HK-2 (cell line): Measurements from ENCODE around the gene SMARCA1.

ENCODE experiments used
- DNase-seq: peaks from one replicate; pipeline ENCODE4 v3.0.0-alpha.2; 2018; ENCODE audit not compliant: unreplicated experiment

The SMARCA1 gene

DNA sequence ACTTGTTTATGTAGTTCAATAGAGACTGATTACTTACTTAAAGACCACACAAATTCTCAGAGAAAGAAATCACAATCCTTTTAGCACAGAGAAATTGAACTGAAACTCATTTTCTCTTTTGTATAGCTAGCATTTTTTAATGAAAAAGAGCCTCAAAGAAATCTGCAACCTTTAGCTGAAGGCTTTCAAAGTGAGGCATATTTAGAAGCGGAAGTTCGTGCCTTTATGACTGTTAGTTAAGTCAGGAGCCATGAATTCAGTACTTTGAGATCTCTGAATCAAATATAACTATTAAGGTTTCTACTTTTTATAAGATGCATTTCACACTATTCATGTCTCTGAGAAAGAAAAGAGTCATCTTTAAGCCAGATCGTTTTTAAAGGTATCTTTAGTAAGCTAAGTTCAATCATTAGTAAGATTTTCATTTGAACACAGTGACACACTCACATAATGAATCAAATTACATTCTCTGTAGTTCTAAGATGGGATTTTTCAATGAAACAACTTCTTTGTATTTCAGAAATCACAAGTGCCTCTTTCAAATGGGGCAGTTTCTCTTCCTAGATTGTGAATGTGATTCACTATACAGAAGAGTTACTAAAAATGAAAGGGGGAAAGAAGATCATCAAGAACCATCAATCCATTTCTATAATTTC is 61.4 kb downstream of the SMARCA1 start:
- DNase-seq, result no peak

DNA sequence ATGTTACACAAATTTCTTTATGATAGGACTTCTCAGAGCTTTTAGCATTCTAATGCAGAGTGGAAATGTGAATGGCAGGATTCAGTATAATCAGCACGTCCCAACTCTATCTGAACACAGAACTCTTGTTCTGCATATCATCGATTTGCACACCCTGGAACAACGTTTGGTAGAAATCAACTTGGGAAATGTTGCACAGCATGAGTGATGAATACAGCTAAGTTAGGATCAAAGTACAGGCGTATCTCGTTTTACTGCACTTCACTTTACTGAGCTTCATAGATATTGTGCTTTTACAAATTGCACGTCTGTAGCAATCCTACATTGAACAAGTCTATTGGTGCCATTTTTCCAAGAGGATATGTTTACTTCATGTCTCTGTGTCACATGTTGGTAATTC is 70.8 kb downstream of the SMARCA1 start:
- DNase-seq, result no peak

- no peak for DNase-seq
Measured at GRCh38 chrX:129450123-129450522, 73.2 kb downstream of the SMARCA1 start.

- DNase-seq, result no peak
Measured at GRCh38 chrX:129449148-129449547, 74.1 kb downstream of the SMARCA1 start.

- DNase-seq, result no peak
Measured at GRCh38 chrX:129445436-129445835, 77.9 kb downstream of the SMARCA1 start.

DNA sequence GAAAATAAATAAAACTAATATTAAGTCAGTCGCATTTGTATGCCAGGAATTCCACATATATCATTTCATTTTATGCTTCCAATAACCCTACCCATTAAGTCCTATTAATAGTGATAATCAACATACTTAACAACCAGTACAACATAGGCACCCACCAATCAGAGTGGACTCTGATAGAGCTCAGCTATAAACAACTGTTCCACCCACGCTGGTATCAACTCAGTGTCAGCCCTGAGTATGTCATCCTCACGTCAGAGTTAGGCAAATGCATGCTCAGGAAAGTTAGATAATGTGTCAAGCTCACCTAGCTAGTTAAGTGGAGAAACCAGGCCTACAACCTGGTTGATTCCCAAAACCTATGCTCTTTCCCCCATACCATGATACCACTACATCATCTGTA is 89.3 kb downstream of the SMARCA1 start:
- DNase-seq, result no peak

DNA sequence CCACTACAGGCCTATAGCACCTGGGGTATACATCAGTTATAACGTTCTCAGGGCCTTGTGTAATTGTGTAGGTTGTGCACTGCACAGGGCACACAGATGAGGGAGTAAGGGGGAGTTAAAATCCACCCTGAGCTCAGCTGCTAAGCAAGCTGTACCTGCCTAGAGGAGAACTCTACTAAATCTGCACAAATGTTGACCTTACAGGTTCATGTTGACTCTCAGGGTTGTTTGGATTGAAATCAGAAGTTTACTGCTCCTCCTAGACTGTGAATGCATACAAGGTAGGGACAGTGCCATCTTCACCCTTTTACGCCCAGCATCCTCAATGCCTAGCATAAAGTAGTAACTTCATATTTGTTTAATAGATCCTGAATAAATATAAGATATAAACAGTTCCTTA is 89.8 kb downstream of the SMARCA1 start:
- no peak for DNase-seq

GRCh38 chrX:129427267-129427666 is 96.0 kb downstream of the SMARCA1 start:
- no peak for DNase-seq

GRCh38 chrX:129423191-129423590 is 100.1 kb downstream of the SMARCA1 start:
- DNase-seq, result no peak

DNA sequence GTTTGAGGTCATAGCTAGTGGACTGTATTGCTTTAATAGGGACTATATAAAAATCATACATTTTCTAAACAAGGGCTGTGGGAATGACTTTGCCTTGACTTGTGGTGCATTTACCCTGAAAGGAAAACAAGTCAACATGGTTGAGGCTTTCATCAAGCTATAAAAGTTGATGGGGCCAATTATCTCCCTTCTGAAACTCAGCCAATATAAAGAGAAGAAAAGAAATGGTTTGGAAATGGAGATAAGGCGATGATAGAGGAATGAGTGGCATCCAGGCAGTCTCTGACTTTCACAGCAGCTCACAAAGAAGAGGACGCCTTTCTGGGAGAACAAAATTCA is 118.7 kb downstream of the SMARCA1 start:
- no peak for DNase-seq

- DNase-seq, result no peak
Measured at GRCh38 chrX:129403974-129404669, 119.2 kb downstream of the SMARCA1 start.
